HCT116 (cell line): Measurements from ENCODE around the gene SENP1. TPM values are rescaled to one million over a fixed set of nuclear protein-coding genes. Genes with fewer than 3 reads are reported as not detected.

Experiments used
- ATAC-seq: fragments of 200-7000 bp; cut with Tn5 transposase; 2 replicates; pipeline ENCODE4 v1.9.1; 2020; ENCODE audit warnings: mild to moderate bottlenecking, moderate library complexity
- Bru-seq: library from RNA; stranded (reverse); fragments of 400-500 nt; gene quantifications from one replicate; lab custom pipeline; 2021; lab: Mats Ljungman, UMichigan
- BruChase-seq, 2 experiments: library from RNA; stranded (reverse); fragments of 400-500 nt; gene quantifications; one replicate each; lab custom pipeline; 2021; lab: Mats Ljungman, UMichigan
- BruUV-seq: library from RNA; stranded (reverse); fragments of 400-500 nt; replicated peaks from 2 replicates; lab custom pipeline; 2021; lab: Mats Ljungman, UMichigan
- CTCF ChIA-PET: fragments of 300-600 bp; sonication (Branson Sonifier 250); formaldehyde crosslinking; loops from one replicate; lab custom pipeline; 2021; ENCODE audit warnings: antibody characterized with exemption; lab: Charles Lee
- POLR2A ChIA-PET: fragments of 300-600, 350-600 bp; sonication (Branson Sonifier 250); formaldehyde crosslinking; loops from one replicate; lab custom pipeline; 2021; ENCODE audit warnings: antibody characterized with exemption; lab: Charles Lee
- RAD21 ChIA-PET, 2 experiments: fragments of 300-600 bp; sonication (Branson Sonifier 250); formaldehyde crosslinking; loops; one replicate each; lab custom pipeline; 2023; ENCODE audit warnings: low total read pairs in 2 of 2; ENCODE audit not compliant: uncharacterized antibody in 2 of 2, unreplicated experiment in 2 of 2, low non-redundant PET in 1 of 2; lab: Charles Lee
- DNase-seq: peaks from one replicate; pipeline ENCODE4 v3.0.0-alpha.2; 2010; ENCODE audit warnings: low read depth, low spot score
- H2AFZ ChIP-seq: fragments of 200-600 bp; shearing (Covaris generic), sonication (generic); 2 replicates; pipeline ENCODE4 v1.6.1; 2017; ENCODE audit warnings: low read depth, mixed run types, mixed read lengths, antibody characterized with exemption, low read length; ENCODE audit not compliant: poor library complexity, severe bottlenecking
- H3K27ac ChIP-seq: 2 replicates; pipeline ENCODE4 v1.5.1; 2012; ENCODE audit warnings: low read depth, low read length
- H3K27me3 ChIP-seq: fragments of 200-600 bp; sonication (generic); 2 replicates; pipeline ENCODE4 v1.6.1; 2016; ENCODE audit warnings: mixed run types, low read length, mixed read lengths; ENCODE audit not compliant: insufficient read depth
- H3K36me3 ChIP-seq, 2 experiments: fragments of 200-500 bp in 1 of 2; fragments of 200-600 bp in 1 of 2; sonication (Bioruptor generic) in 1 of 2; sonication (generic) in 1 of 2; 2 replicates each; pipeline versions ENCODE4 v1.5.1 to v1.6.1; 2014 to 2016; ENCODE audit warnings: low read length in 2 of 2, inconsistent platforms in 1 of 2, mixed read lengths in 1 of 2, mixed run types in 1 of 2; ENCODE audit not compliant: insufficient read depth in 2 of 2, control insufficient read depth in 1 of 2
- H3K4me1 ChIP-seq, 2 experiments: fragments of 200-600 bp in 1 of 2; sonication (generic) in 1 of 2; 2 replicates each; pipeline versions ENCODE4 v1.5.1 to v1.6.1; 2012 to 2017; ENCODE audit warnings: low read length in 2 of 2, inconsistent platforms in 1 of 2, mild to moderate bottlenecking in 1 of 2, mixed read lengths in 1 of 2, mixed run types in 1 of 2, moderate library complexity in 1 of 2; ENCODE audit not compliant: insufficient read depth in 2 of 2, control insufficient read depth in 1 of 2
- H3K4me2 ChIP-seq: fragments of 200-600 bp; sonication (generic); 2 replicates; pipeline ENCODE4 v1.6.1; 2017; ENCODE audit warnings: mixed run types, low read length, mixed read lengths
- H3K4me3 ChIP-seq, 2 experiments: fragments of 200-600 bp in 1 of 2; sonication (generic) in 1 of 2; replicated peaks in 1 of 2; 2 replicates each; pipeline ENCODE4 v1.5.1; 2011 to 2016; ENCODE audit warnings: low read length in 2 of 2, control low read depth in 1 of 2, low read depth in 1 of 2, mild to moderate bottlenecking in 1 of 2, mixed read lengths in 1 of 2, mixed run types in 1 of 2
- H3K79me2 ChIP-seq: fragments of 200-600 bp; sonication (generic); 2 replicates; pipeline ENCODE4 v1.6.1; 2017; ENCODE audit warnings: mild to moderate bottlenecking, mixed run types, low read length, moderate library complexity, mixed read lengths; ENCODE audit not compliant: insufficient read depth
- H3K9ac ChIP-seq: fragments of 200-600 bp; sonication (generic); 2 replicates; pipeline ENCODE4 v1.6.1; 2016; ENCODE audit warnings: low read length, mixed read lengths
- H3K9me2 ChIP-seq: fragments of 200-600 bp; sonication (generic), shearing (Covaris generic); 2 replicates; pipeline ENCODE4 v1.6.1; 2017; ENCODE audit warnings: mixed run types, mild to moderate bottlenecking, moderate library complexity; ENCODE audit not compliant: insufficient read depth
- H3K9me3 ChIP-seq, 2 experiments: fragments of 200-500 bp in 1 of 2; fragments of 200-600 bp in 1 of 2; sonication (Bioruptor generic) in 1 of 2; sonication (generic) in 1 of 2; 2 replicates each; pipeline ENCODE4 v1.6.1; 2014 to 2017; ENCODE audit warnings: low read length in 2 of 2, mixed read lengths in 2 of 2, inconsistent platforms in 1 of 2, low read depth in 1 of 2, mild to moderate bottlenecking in 1 of 2, mixed run types in 1 of 2, moderate library complexity in 1 of 2; ENCODE audit not compliant: control insufficient read depth in 1 of 2, insufficient read depth in 1 of 2
- H4K20me1 ChIP-seq: fragments of 200-600 bp; sonication (generic), shearing (Covaris generic); 2 replicates; pipeline ENCODE4 v1.6.1; 2017; ENCODE audit warnings: mixed run types, mild to moderate bottlenecking, moderate library complexity; ENCODE audit not compliant: insufficient read depth
- CBX3 ChIP-seq: IDR thresholded peaks from 2 replicates; pipeline ENCODE4 v1.6.1; 2012; ENCODE audit warnings: low read depth
- CEBPB ChIP-seq: IDR thresholded peaks from 2 replicates; pipeline ENCODE4 v1.6.1; 2012; ENCODE audit warnings: low read depth
- EGR1 ChIP-seq: IDR thresholded peaks from 2 replicates; pipeline ENCODE4 v1.6.1; 2012; ENCODE audit warnings: low read depth
- EZH2 ChIP-seq: fragments of 200-600 bp; sonication (generic); IDR thresholded peaks from 2 replicates; pipeline ENCODE4 v1.6.1; 2017; ENCODE audit warnings: antibody characterized with exemption, mixed run types
- EZH2phosphoT487 ChIP-seq: fragments of 200-600 bp; IDR thresholded peaks from 2 replicates; pipeline ENCODE4 v1.6.1; 2018; ENCODE audit warnings: antibody characterized with exemption, borderline replicate concordance
- FOSL1 ChIP-seq: IDR thresholded peaks from 2 replicates; pipeline ENCODE4 v1.6.1; 2012; ENCODE audit warnings: low read depth
- JUND ChIP-seq: IDR thresholded peaks from 2 replicates; pipeline ENCODE4 v1.6.1; 2012
- MAX ChIP-seq: IDR thresholded peaks from 2 replicates; pipeline ENCODE4 v1.6.1; 2012
- POLR2A ChIP-seq: IDR thresholded peaks from 2 replicates; pipeline ENCODE4 v1.7.0; 2011; ENCODE audit warnings: borderline replicate concordance; ENCODE audit not compliant: insufficient read depth, insufficient read length; ENCODE audit errors: extremely low read depth
- RAD21 ChIP-seq: IDR thresholded peaks from 2 replicates; pipeline ENCODE4 v1.6.1; 2012; ENCODE audit warnings: low read depth, mild to moderate bottlenecking
- REST ChIP-seq: IDR thresholded peaks from 2 replicates; pipeline ENCODE4 v1.6.1; 2012; ENCODE audit warnings: low read depth
- SIN3A ChIP-seq: IDR thresholded peaks from 2 replicates; pipeline ENCODE4 v1.6.1; 2012; ENCODE audit warnings: low read depth
- SP1 ChIP-seq: IDR thresholded peaks from 2 replicates; pipeline ENCODE4 v1.6.1; 2012; ENCODE audit warnings: low read depth
- SRF ChIP-seq: IDR thresholded peaks from 2 replicates; pipeline ENCODE4 v1.6.1; 2012; ENCODE audit warnings: low read depth
- YY1 ChIP-seq: IDR thresholded peaks from 2 replicates; pipeline ENCODE4 v1.6.1; 2011; ENCODE audit warnings: low read length, low read depth, moderate library complexity, mild to moderate bottlenecking; ENCODE audit not compliant: insufficient replicate concordance; ENCODE audit errors: extremely low read depth
- intact Hi-C: fragments of 100-400 bp; cut with micrococcal nuclease; formaldehyde crosslinking; loops from 2 replicates; pipeline ENCODE4 v1.10.0; 2022
- long read RNA-seq: library from polyadenylated mRNA; unstranded; transcript quantifications from one replicate; pipeline ENCODE4 v2.0.0, GENCODE V29; 2021; ENCODE audit not compliant: unreplicated experiment
- polyA plus RNA-seq: library from polyadenylated mRNA; unstranded; fragments of >200 nt; gene quantifications from 2 replicates; pipeline ENCODE4 v1.2.1, GENCODE V29; 2012; ENCODE audit warnings: missing spikeins
- total RNA-seq: library from RNA; stranded (reverse); gene quantifications from one replicate; pipeline ENCODE4 v1.2.1, GENCODE V29; 2021; ENCODE audit not compliant: unreplicated experiment
- TF ChIP-seq, protein P1 (sequence below): IDR thresholded peaks from 2 replicates; pipeline ENCODE4 v1.6.1; 2011; ENCODE audit warnings: mild to moderate bottlenecking, low read length, moderate library complexity; ENCODE audit not compliant: insufficient replicate concordance; ENCODE audit errors: extremely low read depth
- TF ChIP-seq, protein P2 (sequence below), 3 experiments: fragments of 200-600 bp in 1 of 3; sonication (generic) in 1 of 3; IDR thresholded peaks in 2 of 3; conservative IDR thresholded peaks in 1 of 3; 2 replicates each; pipeline ENCODE4 v1.5.1; 2012 to 2017; ENCODE audit warnings: low read depth in 2 of 3, low read length in 2 of 3, antibody characterized with exemption in 1 of 3, borderline replicate concordance in 1 of 3, control low read depth in 1 of 3, mild to moderate bottlenecking in 1 of 3, mixed read lengths in 1 of 3, mixed run types in 1 of 3, moderate library complexity in 1 of 3; ENCODE audit not compliant: insufficient read depth in 1 of 3

The SENP1 gene
- total RNA-seq (17.7 TPM), Bru-seq, nascent RNA (percentile 74 among the genes with signal in this experiment), BruChase-seq, experiment 1, labeled RNA remaining after a 6-hour chase (percentile 75 among the genes with signal in this experiment), BruChase-seq, experiment 2, labeled RNA remaining after a 2-hour chase (percentile 71 among the genes with signal in this experiment)
- polyA plus RNA-seq: 3.4 and 4.7 TPM in 2 replicates
- long read RNA-seq, full-length matches to known transcripts: 3 of 15 reads
- long read RNA-seq, partial matches to known transcripts: 4 of 15 reads
- long read RNA-seq, other reads (novel, unspliced or antisense): 8 of 15 reads

DNA sequence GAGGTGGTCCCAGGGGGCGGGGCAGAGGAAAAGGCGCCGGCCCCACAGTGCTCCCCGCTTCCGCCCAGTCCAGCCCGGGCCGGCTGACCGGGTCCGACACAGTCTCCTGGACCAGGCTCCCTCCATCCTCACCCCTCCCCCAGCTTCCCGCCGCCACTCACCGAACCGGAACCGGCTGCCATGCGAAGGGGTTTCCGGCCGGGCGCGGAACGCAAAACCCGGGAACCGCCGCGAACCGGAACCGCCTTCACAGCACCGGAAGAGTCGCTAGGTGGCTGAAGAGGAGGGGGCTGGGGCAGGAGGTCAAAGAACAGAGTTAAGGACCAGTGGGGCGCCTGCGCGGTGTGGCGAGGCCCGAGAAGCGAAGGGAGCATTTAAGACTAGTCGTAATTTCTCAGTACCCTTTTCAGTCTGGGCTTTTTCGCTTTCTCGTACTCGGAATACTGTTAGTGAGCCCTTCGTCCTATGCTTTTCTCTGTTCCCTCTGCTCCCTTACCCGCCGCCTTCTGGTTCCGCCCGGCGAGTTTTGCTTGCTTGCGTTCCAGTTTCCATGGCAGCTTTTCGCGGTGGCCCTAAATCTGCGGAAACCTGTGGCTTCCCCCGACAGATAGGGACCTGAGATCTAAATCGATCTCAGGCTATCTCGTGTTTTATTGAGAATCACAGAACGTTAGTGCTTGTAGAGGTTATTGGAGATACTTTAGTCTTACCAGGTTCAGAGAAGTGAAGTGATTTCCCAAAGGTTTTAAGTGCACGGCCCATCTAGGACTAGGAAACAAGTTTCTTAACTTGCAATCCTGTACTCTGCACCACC, at the start of gene SENP1:
Gene SENP1, minus strand, starts transcription at position 213 of the 814 bp plus-strand sequence. CDS start 4,607 bp downstream, outside the sequence.
- CTCF ChIA-PET: no interaction called here
- RAD21 ChIA-PET: no interaction called here
- Histone ChIP-seq H3K9me3 (no peaks in the 10 kb centered on the region), H3K4me2 (peak within 1 kb of the TSS; percentile 87), H2AFZ (peak within 1 kb of the TSS; percentile 74), H3K36me3 (no peaks in the 10 kb centered on the region), H3K27me3 (no peaks in the 10 kb centered on the region), H3K4me3 (peak within 1 kb of the TSS; percentile 79 to 86), H3K79me2 (peaks cover 48% of the 10 kb centered on the region), H3K4me1 (peaks cover 14 to 24% of the 10 kb centered on the region in 2 experiments), H4K20me1 (no peaks in the 10 kb centered on the region), H3K27ac (peak within 1 kb of the TSS; percentile 65), H3K9ac (peak within 1 kb of the TSS; percentile 92), H3K9me2 (no peaks in the 10 kb centered on the region)
- peak; percentile 88 for ATAC-seq
- intact Hi-C loops: loop anchor here (5.0 kb wide), 1 partner anchor 51 kb away; the partner anchor contains the start of gene ASB8
- POLR2A ChIA-PET: interaction anchor here (0.8 to 1.4 kb wide), 2 partner anchors 13 to 201 kb away, joined by 3 to 6 read pairs; partner anchors contain the start of genes PFKM and VDR
- BruUV-seq: TSS peak; percentile 80
- DNase-seq: peak; percentile 78
- TF ChIP-seq MAX (peak; percentile 57; the same call in 1 of the 2 replicates), JUND (no peak; the same call in 1 of the 2 replicates), POLR2A (peak; percentile 34), EZH2 (no peak), EZH2phosphoT487 (no peak), REST (no peak), CBX3 (peak; percentile 90), FOSL1 (no peak; the same call in 1 of the 2 replicates), RAD21 (no peak), CEBPB (no peak), SP1 (0 out of 2 replicates have a peak, but pooled peaks have one; percentile 42), YY1 (peak; percentile 75), EGR1 (peak; percentile 47), SRF (peak; percentile 78), SIN3A (no peak)
- TF ChIP-seq, protein P1, sequence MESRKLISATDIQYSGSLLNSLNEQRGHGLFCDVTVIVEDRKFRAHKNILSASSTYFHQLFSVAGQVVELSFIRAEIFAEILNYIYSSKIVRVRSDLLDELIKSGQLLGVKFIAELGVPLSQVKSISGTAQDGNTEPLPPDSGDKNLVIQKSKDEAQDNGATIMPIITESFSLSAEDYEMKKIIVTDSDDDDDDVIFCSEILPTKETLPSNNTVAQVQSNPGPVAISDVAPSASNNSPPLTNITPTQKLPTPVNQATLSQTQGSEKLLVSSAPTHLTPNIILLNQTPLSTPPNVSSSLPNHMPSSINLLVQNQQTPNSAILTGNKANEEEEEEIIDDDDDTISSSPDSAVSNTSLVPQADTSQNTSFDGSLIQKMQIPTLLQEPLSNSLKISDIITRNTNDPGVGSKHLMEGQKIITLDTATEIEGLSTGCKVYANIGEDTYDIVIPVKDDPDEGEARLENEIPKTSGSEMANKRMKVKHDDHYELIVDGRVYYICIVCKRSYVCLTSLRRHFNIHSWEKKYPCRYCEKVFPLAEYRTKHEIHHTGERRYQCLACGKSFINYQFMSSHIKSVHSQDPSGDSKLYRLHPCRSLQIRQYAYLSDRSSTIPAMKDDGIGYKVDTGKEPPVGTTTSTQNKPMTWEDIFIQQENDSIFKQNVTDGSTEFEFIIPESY: no peak
- TF ChIP-seq, protein P2, sequence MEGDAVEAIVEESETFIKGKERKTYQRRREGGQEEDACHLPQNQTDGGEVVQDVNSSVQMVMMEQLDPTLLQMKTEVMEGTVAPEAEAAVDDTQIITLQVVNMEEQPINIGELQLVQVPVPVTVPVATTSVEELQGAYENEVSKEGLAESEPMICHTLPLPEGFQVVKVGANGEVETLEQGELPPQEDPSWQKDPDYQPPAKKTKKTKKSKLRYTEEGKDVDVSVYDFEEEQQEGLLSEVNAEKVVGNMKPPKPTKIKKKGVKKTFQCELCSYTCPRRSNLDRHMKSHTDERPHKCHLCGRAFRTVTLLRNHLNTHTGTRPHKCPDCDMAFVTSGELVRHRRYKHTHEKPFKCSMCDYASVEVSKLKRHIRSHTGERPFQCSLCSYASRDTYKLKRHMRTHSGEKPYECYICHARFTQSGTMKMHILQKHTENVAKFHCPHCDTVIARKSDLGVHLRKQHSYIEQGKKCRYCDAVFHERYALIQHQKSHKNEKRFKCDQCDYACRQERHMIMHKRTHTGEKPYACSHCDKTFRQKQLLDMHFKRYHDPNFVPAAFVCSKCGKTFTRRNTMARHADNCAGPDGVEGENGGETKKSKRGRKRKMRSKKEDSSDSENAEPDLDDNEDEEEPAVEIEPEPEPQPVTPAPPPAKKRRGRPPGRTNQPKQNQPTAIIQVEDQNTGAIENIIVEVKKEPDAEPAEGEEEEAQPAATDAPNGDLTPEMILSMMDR (IDR thresholded peaks at IDR 0.05 in 2 of 3, conservative IDR thresholded peaks at IDR 0.05 in 1 of 3; ENCODE audit: borderline replicate concordance in 1 of 3, insufficient read depth in 1 of 3, low read depth in 2 of 3, low read length in 2 of 3): no peak; a peak in 1 of 6 replicates
